Osteoblast (primary cell): Measurements from ENCODE around the gene TNF. TPM values are rescaled to one million over a fixed set of nuclear protein-coding genes. Genes with fewer than 3 reads are reported as not detected.

Experiments
- DNase-seq: peaks from one replicate; pipeline ENCODE4 v3.0.0; 2011; ENCODE audit warnings: low spot score, mixed read lengths; ENCODE audit not compliant: insufficient read length; ENCODE audit errors: missing footprints
- H2AFZ ChIP-seq: 2 replicates; pipeline ENCODE4 v1.6.0; 2011; ENCODE audit warnings: mild to moderate bottlenecking, low read length
- H3K27ac ChIP-seq: 2 replicates; pipeline ENCODE4 v1.5.1; 2011; ENCODE audit warnings: mild to moderate bottlenecking, low read depth, low read length, moderate library complexity
- H3K27me3 ChIP-seq: 2 replicates; pipeline ENCODE4 v1.6.0; 2012; ENCODE audit warnings: mild to moderate bottlenecking, control low read depth, inconsistent platforms, low read length, moderate library complexity; ENCODE audit not compliant: insufficient read depth
- H3K36me3 ChIP-seq: 2 replicates; pipeline ENCODE4 v1.5.1; 2011; ENCODE audit warnings: mild to moderate bottlenecking, low read length, control low read depth, moderate library complexity; ENCODE audit not compliant: insufficient read depth
- H3K4me1 ChIP-seq: 2 replicates; pipeline ENCODE4 v1.5.1; 2011; ENCODE audit warnings: mild to moderate bottlenecking, low read length, control low read depth, moderate library complexity; ENCODE audit not compliant: insufficient read depth
- H3K4me2 ChIP-seq: 2 replicates; pipeline ENCODE4 v1.6.0; 2011; ENCODE audit warnings: mild to moderate bottlenecking, low read length; ENCODE audit not compliant: insufficient read depth
- H3K4me3 ChIP-seq: fragments of 200-600 bp; sonication (generic); 3 replicates; pipeline ENCODE4 v1.5.1; 2012; ENCODE audit warnings: mild to moderate bottlenecking, low read length, inconsistent platforms; ENCODE audit not compliant: insufficient read depth
- H3K79me2 ChIP-seq: 2 replicates; pipeline ENCODE4 v1.6.0; 2012; ENCODE audit warnings: mild to moderate bottlenecking, low read length, control low read depth, inconsistent platforms; ENCODE audit not compliant: insufficient read depth
- H3K9me3 ChIP-seq: 2 replicates; pipeline ENCODE4 v1.5.1; 2011; ENCODE audit warnings: low read depth, low read length, control low read depth
- H4K20me1 ChIP-seq: 2 replicates; pipeline ENCODE4 v1.6.0; 2012; ENCODE audit warnings: mild to moderate bottlenecking, low read length, control low read depth; ENCODE audit not compliant: insufficient read depth
- total RNA-seq: library from RNA; depleted of rRNA; stranded (reverse); fragments of >200 nt; gene quantifications from 2 replicates; pipeline ENCODE4 v1.2.3, GENCODE V29; 2012
- TF ChIP-seq, protein P1 (sequence below): IDR thresholded peaks from 2 replicates; pipeline ENCODE4 v1.5.1; 2011; ENCODE audit warnings: mild to moderate bottlenecking, low read depth, low read length, moderate library complexity; ENCODE audit errors: extremely low read depth

TNF gene
- total RNA-seq, 1 donor: not detected

GRCh38 chr6:31607317-31607716 lies 32.0 kb downstream of the TNF start:
- TF ChIP-seq, protein P1, sequence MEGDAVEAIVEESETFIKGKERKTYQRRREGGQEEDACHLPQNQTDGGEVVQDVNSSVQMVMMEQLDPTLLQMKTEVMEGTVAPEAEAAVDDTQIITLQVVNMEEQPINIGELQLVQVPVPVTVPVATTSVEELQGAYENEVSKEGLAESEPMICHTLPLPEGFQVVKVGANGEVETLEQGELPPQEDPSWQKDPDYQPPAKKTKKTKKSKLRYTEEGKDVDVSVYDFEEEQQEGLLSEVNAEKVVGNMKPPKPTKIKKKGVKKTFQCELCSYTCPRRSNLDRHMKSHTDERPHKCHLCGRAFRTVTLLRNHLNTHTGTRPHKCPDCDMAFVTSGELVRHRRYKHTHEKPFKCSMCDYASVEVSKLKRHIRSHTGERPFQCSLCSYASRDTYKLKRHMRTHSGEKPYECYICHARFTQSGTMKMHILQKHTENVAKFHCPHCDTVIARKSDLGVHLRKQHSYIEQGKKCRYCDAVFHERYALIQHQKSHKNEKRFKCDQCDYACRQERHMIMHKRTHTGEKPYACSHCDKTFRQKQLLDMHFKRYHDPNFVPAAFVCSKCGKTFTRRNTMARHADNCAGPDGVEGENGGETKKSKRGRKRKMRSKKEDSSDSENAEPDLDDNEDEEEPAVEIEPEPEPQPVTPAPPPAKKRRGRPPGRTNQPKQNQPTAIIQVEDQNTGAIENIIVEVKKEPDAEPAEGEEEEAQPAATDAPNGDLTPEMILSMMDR: no peak
- Histone ChIP-seq H3K4me1 (no peaks in the 10 kb centered on the region), H3K36me3 (no peaks in the 10 kb centered on the region), H3K4me2 (no peak overlapping the region), H3K4me3 (no peak overlapping the region), H3K27ac (no peak overlapping the region), H3K9me3 (no peaks in the 10 kb centered on the region), H3K27me3 (no peaks in the 10 kb centered on the region), H3K79me2 (no peaks in the 10 kb centered on the region), H4K20me1 (no peaks in the 10 kb centered on the region), H2AFZ (no peak overlapping the region)
- DNase-seq: no peak

- no peak overlapping the region for H3K4me3 ChIP-seq
Observed at GRCh38 chr6:31609519-31610406, 34.4 kb downstream of the TNF start.

GRCh38 chr6:31610968-31611367 lies 35.6 kb downstream of the TNF start:
- no peaks in the 10 kb centered on the region for H3K4me1 ChIP-seq
- peak; percentile 78 for DNase-seq
- no peak overlapping the region for H3K27ac ChIP-seq
- TF ChIP-seq, protein P1: no peak
- no peaks in the 10 kb centered on the region for H3K9me3 ChIP-seq
- H3K79me2 ChIP-seq: no peaks in the 10 kb centered on the region
- no peaks in the 10 kb centered on the region for H3K36me3 ChIP-seq
- no peak overlapping the region for H2AFZ ChIP-seq
- no peak overlapping the region for H3K4me3 ChIP-seq
- no peak overlapping the region for H3K4me2 ChIP-seq
- H4K20me1 ChIP-seq: no peaks in the 10 kb centered on the region
- H3K27me3 ChIP-seq: no peaks in the 10 kb centered on the region

More at GRCh38 chr6:31609519-31610406, 34.4 kb downstream of the TNF start:
- no peak overlapping the region for H3K27ac ChIP-seq
- no peak overlapping the region for H3K4me2 ChIP-seq
- no peaks in the 10 kb centered on the region for H3K27me3 ChIP-seq
- no peaks in the 10 kb centered on the region for H3K79me2 ChIP-seq
- no peak overlapping the region for H2AFZ ChIP-seq
- no peaks in the 10 kb centered on the region for H3K36me3 ChIP-seq
- no peaks in the 10 kb centered on the region for H3K9me3 ChIP-seq
- no peaks in the 10 kb centered on the region for H4K20me1 ChIP-seq
- no peaks in the 10 kb centered on the region for H3K4me1 ChIP-seq
- DNase-seq: peak; percentile 52
- TF ChIP-seq, protein P1: no peak

DNA sequence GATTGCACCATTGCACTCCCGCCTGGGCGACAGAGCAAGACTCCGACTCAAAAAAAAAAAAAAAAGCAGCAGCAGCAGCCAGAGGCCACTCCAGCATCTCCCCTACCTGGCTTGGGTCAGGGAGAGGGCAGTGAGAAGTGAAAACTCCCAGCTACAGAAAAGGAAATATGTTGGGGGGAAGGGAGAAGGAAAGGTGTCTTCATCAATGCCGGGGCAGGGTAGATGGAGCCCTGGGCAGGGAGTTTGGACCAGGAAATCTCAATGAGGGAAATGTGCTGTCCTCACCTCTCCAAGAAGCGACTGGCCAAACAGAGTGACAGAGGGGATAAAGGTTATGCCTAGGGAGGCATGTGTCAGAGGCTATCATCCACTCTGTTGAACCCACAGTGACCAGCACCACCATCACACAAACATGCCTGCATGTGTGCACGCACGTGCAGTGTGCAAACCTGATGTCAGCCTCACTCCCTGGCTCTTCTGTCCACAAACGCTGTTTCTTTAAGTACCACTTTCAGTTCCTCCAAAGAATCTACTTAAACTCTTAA lies 38.8 kb downstream of the TNF start:
- H2AFZ ChIP-seq: no peak overlapping the region
- no peak overlapping the region for H3K4me2 ChIP-seq
- no peaks in the 10 kb centered on the region for H3K79me2 ChIP-seq
- no peak for DNase-seq
- H3K4me1 ChIP-seq: no peaks in the 10 kb centered on the region
- no peaks in the 10 kb centered on the region for H4K20me1 ChIP-seq
- H3K4me3 ChIP-seq: no peak overlapping the region
- TF ChIP-seq, protein P1: no peak
- no peaks in the 10 kb centered on the region for H3K27me3 ChIP-seq
- H3K9me3 ChIP-seq: no peaks in the 10 kb centered on the region
- H3K27ac ChIP-seq: no peak overlapping the region
- H3K36me3 ChIP-seq: no peaks in the 10 kb centered on the region
